ENCODE results near the gene ZNF407. TPM values are rescaled to one million over a fixed set of nuclear protein-coding genes. Genes with fewer than 3 reads are reported as not detected.

The ZNF407 gene
- total and polyA plus RNA-seq, 8 donors = 2.1 to 49.0 (median 14.6) TPM

DNA sequence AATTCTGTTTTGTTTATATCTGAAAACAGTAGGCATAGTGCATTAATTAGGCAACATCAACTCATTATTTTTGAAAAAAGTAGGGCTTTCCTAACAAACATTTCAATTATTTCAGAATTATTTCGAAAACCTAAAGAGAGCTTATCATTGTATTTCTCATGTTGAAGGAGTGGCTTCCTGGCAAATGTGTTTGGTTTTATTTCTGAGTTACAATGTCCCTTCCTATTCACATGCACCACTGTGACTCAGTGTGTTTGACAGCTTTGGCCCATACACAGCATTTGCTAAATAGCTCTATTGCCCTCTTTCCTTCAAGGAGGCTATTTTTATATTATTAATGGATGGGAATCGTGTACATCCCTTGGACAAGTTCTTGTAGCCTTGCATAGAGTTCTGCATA, 405.4 kb downstream of the ZNF407 start:
- Histone ChIP-seq H3K4me1 (peaks cover 0 to 9% (median 3%) of the 10 kb centered on the region in 4 donors), H3K36me3 (no peaks in the 10 kb centered on the region), H3K27me3 (no peaks in the 10 kb centered on the region), H3K27ac (peak overlapping the region in 1 of 5 donors; percentile 14), H3K9me3 (no peaks in the 10 kb centered on the region), H3K4me3 (no peak overlapping the region)
- no peak for DNase-seq
- WGBS, 5 donors = 68 to 89% (median 82%) methylated on average over 2 of the region's 2 CpGs
- TF ChIP-seq POLR2AphosphoS5 (IDR thresholded peaks at IDR 0.05) (peak in 1 of 3 donors; percentile 43), EP300 (IDR thresholded peaks at IDR 0.05) (no peak), POLR2A (IDR thresholded peaks at IDR 0.05) (no peak)
- intact Hi-C loops (cut with DNase I; ENCODE audit: low total_unique reads) = no loop called here

- Histone ChIP-seq H3K4me1 (peaks cover 0 to 9% (median 3%) of the 10 kb centered on the region in 4 donors), H3K4me3 (no peak overlapping the region), H3K36me3 (no peaks in the 10 kb centered on the region), H3K9me3 (no peaks in the 10 kb centered on the region), H3K27ac (peak overlapping the region in 1 of 5 donors; percentile 14), H3K27me3 (no peaks in the 10 kb centered on the region)
- intact Hi-C loops (cut with DNase I; ENCODE audit: low total_unique reads) = no loop called here
- TF ChIP-seq POLR2A (IDR thresholded peaks at IDR 0.05) = no peak
- TF ChIP-seq EP300 (IDR thresholded peaks at IDR 0.05) = no peak
- no peak for TF ChIP-seq CTCF (IDR thresholded peaks at IDR 0.05)
- TF ChIP-seq POLR2AphosphoS5 (IDR thresholded peaks at IDR 0.05) = no peak
- WGBS, 5 donors = 93 to 95% (median 94%) methylated on average over 23 of the region's 23 CpGs
- DNase-seq = no peak
These were observed 406.4 kb downstream of the ZNF407 start for GRCh38 chr18:75003764-75004690.

DNA sequence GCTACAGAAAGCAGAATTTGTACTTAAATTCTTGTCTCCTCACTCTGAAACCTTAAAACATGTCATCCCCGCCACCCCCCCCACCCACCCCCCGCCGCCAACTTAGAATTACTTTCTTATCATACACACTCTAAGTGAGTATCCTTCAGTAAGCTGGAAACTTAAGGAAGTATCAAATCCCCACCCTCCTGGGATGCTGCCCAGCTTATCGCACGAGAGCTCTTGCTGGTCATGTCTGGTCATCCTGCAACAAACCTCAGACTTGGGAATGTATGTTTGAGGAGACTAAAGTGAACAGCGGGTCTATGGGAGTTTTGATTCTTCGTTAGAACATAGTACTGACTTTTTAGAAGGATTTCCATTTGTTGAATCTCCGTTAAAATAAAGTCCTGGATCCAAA, 408.0 kb downstream of the ZNF407 start:
- WGBS, 5 donors = 60 to 82% (median 78%) methylated on average over 8 of the region's 8 CpGs

DNA sequence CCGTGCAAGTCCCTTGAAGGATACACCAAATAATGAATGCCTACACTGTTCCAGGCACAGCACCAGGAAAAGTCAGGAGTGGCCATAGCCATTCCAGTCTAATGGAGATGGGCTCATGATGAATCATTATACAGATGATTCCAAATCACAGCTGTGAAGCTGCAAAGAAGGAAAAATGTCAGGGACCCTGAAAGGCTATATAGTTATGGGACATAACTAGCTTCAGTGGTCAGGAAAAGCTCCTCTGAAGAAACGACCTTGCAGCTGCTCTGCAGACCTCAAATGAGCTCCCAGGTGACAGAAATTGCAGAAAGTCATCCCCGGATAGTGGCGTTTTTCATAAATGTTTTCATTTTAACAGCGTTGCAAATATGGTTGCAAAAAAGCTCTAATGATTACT, 410.5 kb downstream of the ZNF407 start:
- intact Hi-C loops (cut with DNase I; ENCODE audit: low total_unique reads) = no loop called here
- Histone ChIP-seq H3K36me3 (no peaks in the 10 kb centered on the region), H3K27ac (no peak overlapping the region), H3K9me3 (no peaks in the 10 kb centered on the region), H3K4me3 (no peak overlapping the region), H3K4me1 (peaks cover 0 to 6% (median under 1%) of the 10 kb centered on the region in 4 donors), H3K27me3 (no peaks in the 10 kb centered on the region)
- DNase-seq = no peak
- 86 to 90% (median 89%) methylated on average over 5 of the region's 5 CpGs for WGBS, 5 donors
- TF ChIP-seq POLR2AphosphoS5 (IDR thresholded peaks at IDR 0.05) = no peak
- no peak for TF ChIP-seq CTCF (IDR thresholded peaks at IDR 0.05)
- TF ChIP-seq POLR2A (IDR thresholded peaks at IDR 0.05) = no peak
- no peak for TF ChIP-seq EP300 (IDR thresholded peaks at IDR 0.05)

More for the DNA sequence above, 408.0 kb downstream of the ZNF407 start:
- no peaks in the 10 kb centered on the region for H3K27me3 ChIP-seq
- H3K27ac ChIP-seq = no peak overlapping the region
- intact Hi-C loops (cut with DNase I; ENCODE audit: low total_unique reads) = no loop called here
- no peaks in the 10 kb centered on the region for H3K36me3 ChIP-seq
- TF ChIP-seq EP300 (IDR thresholded peaks at IDR 0.05) (no peak), POLR2A (IDR thresholded peaks at IDR 0.05) (no peak), CTCF (IDR thresholded peaks at IDR 0.05) (no peak), POLR2AphosphoS5 (IDR thresholded peaks at IDR 0.05) (no peak)
- peaks cover 0 to 9% (median 3%) of the 10 kb centered on the region in 4 donors for H3K4me1 ChIP-seq
- DNase-seq = no peak
- no peak overlapping the region for H3K4me3 ChIP-seq
- no peaks in the 10 kb centered on the region for H3K9me3 ChIP-seq

Data from stomach (tissue), 9 donors.